SK-N-MC (cell line): ENCODE measurements around the gene ZNF423.

ENCODE experiments used
- EZH2 ChIP-seq: fragments of 200-600 bp; sonication (generic); IDR thresholded peaks from one replicate; pipeline ENCODE4 v1.6.1; 2017; ENCODE audit warnings: antibody characterized with exemption
- FOXP2 ChIP-seq: optimal IDR thresholded peaks from 2 replicates; pipeline ENCODE3; 2011; ENCODE audit warnings: mild to moderate bottlenecking, moderate library complexity; ENCODE audit not compliant: insufficient read depth; ENCODE audit errors: extremely low read length, control extremely low read depth
- POLR2AphosphoS5 ChIP-seq: IDR thresholded peaks from 2 replicates; pipeline ENCODE4 v1.6.1; 2012; ENCODE audit warnings: mild to moderate bottlenecking, low read depth, low read length, borderline replicate concordance

GRCh38 chr16:49491106-49491670, 364.7 kb downstream of the ZNF423 start:
- TF ChIP-seq EZH2 (no peak), POLR2AphosphoS5 (no peak), FOXP2 (no peak)
